Upper lobe of left lung (tissue), 4 donors: Measurements from ENCODE around the gene STRIP1.

Experiments
- CTCF ChIP-seq, 6 experiments: fragments of 450-650 bp in 4 of 6; fragments of 200-600 bp in 2 of 6; sonication (generic) in 2 of 6; IDR thresholded peaks; one replicate each; pipeline ENCODE4 v1.5.1; 2016 to 2019; ENCODE audit warnings: antibody characterized with exemption in 6 of 6
- POLR2AphosphoS5 ChIP-seq, 2 donors: sonication (generic); formaldehyde crosslinking; IDR thresholded peaks; one replicate each; pipeline ENCODE4 v1.5.1; 2017; ENCODE audit warnings: antibody characterized with exemption in 2 of 2

- TF ChIP-seq POLR2AphosphoS5 (IDR thresholded peaks at IDR 0.05) (no peak), CTCF (IDR thresholded peaks at IDR 0.05) (no peak)
Observed at GRCh38 chr1:110074166-110074565, 39.7 kb downstream of the STRIP1 start.
